A549 treated with RU486 at 1 μM for 4 hours (cell line): Measurements from ENCODE around the gene LYSMD2. TPM values are rescaled to one million over a fixed set of nuclear protein-coding genes. Genes with fewer than 3 reads are reported as not detected.

Experiments used
- total RNA-seq: library from RNA; stranded (reverse); fragments of 200-300 nt; extraction: Qiagen RNA extraction; gene quantifications from 5 replicates; pipeline ENCODE4 v1.2.3, GENCODE V29; 2022; ENCODE audit warnings: low read depth

The LYSMD2 gene, protein sequence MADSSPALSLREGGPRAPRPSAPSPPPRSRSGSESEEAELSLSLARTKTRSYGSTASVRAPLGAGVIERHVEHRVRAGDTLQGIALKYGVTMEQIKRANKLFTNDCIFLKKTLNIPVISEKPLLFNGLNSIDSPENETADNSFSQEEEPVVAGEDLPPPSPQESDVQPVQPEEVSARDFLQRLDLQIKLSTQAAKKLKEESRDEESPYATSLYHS
- total RNA-seq, result 20.4 to 26.4 TPM (median 25.9 TPM) in 5 replicates

DNA sequence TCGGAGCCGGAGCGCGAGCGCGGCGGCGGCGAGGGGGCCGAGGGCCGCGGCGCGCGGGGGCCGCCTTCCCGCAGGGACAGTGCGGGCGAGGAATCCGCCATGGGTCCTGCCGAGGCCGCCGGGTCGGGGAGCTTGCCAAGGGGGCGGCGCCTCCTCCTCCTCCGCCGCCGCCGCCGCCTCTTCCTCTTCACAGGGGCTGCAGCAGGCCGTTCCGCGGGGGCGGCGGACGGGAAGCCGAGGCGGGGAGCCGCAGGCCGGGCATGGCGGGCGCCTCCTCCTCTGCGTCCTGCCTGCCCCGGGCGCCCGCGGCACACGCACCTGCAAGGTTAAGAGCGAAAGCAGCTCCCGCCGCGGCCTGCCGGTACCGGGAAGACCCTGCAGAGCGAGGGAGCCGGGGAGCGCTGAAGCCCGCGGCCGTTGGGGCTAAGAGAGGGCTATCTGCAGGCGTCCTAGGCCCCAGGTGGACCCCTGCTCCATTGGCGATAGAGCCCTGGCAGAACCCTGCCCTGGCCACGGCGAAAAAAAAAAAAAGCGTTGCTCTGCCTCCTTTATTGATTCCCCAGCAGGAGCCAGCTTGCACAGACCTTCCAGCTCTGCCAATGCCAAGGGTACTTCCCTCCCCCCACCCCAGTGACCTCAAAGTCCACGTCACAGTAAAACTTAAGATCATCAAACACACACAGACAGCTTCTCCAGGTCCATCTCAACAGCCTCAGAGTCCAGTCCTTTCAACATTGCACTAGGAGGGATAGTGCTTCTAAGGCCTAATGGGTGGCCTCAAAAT, at the start of gene LYSMD2:
Gene LYSMD2 (minus strand): TSS at position 134 of the 784 bp plus-strand sequence. CDS start 33 bp downstream, at position 101.

DNA sequence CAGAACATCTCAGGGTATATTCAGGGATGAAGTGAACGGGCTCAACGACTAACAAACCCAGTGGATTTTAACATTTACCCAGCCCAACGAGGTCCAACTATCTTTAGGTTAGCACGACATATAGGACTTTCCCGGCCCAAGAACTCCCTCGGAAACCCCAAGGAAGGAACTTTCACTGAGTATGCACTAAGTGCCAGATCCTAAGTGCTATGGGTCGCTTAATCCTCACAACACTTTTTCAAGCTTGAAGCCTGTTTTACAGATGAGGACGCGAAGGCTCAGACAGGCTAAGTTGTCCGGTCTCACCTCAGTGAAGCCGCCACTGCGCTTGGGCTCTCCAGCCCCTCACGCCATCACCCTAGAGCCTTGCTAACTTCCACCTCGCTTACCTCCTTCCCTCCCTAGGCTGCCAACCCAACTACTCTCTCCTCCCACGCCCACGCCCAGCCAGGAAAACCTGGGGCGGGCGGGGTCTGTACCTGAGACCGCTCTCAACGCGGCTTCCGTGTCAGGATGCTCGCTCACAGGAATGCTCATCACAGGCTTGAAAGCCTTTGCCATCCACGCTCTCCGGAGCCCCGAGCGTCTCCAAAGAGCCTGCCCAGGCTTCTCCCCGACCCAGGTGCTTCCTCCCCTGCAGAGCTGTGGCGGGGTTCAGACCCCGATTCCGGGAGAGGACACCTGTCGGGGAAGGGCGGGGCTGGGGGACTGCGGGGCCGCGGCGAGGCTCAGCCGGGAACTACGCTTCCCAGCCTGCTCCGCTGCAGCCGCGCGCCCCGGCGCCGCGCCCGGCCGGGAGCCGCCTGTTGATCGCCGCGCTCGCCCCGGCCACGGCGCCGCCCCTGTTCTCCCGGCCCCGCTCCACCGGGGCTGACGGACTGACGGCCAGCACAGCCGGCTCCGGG, 13.6 kb upstream of the LYSMD2 start, which contains the start of gene TMOD2:
Gene TMOD2 (plus strand): TSS at position 806 of the 905 bp plus-strand sequence. CDS start 14,845 bp downstream, outside the sequence.

DNA sequence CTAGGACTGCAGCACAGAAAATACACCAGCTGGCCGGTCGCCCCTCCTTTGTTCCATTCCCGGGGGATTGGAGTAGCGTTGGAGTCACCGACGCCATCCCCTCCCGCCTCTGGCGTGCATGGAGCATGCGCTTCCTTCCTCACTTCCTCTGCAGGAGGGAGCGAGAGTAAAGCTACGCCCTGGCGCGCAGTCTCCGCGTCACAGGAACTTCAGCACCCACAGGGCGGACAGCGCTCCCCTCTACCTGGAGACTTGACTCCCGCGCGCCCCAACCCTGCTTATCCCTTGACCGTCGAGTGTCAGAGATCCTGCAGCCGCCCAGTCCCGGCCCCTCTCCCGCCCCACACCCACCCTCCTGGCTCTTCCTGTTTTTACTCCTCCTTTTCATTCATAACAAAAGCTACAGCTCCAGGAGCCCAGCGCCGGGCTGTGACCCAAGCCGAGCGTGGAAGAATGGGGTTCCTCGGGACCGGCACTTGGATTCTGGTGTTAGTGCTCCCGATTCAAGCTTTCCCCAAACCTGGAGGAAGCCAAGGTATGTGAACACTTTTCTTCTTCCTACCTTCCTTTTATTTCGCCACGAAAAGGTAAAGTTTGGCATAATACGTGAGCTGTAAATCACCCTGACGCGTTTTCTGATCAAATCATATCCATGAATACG, 56.0 kb downstream of the LYSMD2 start, which contains the start of gene SCG3:
Gene SCG3 (plus strand): TSS at position 201 of the 661 bp plus-strand sequence. CDS start 253 bp downstream, at position 454.

Other genes with a start within 250 kb of the LYSMD2 start
- 9.7 to 22.3 TPM (median 19.3 TPM) in 5 replicates for gene DMXL2, start 114.9 kb downstream of the LYSMD2 start, total RNA-seq
- 0.05 to 0.06 TPM in 2 of 5 replicates, not detected in the others for gene SCG3, start 56.2 kb downstream of the LYSMD2 start, total RNA-seq
- 1.1 to 2.1 TPM (median 1.5 TPM) in 5 replicates for gene TMOD2, start 13.9 kb upstream of the LYSMD2 start, total RNA-seq
- gene TMOD3, start 92.0 kb upstream of the LYSMD2 start, total RNA-seq, result 38.7 to 66.3 TPM (median 53.3 TPM) in 5 replicates
- gene LEO1, start 234.1 kb upstream of the LYSMD2 start, total RNA-seq, result 47.7 to 71.6 TPM (median 53.4 TPM) in 5 replicates